ENCODE results near the gene CHD2.

The CHD2 gene

DNA sequence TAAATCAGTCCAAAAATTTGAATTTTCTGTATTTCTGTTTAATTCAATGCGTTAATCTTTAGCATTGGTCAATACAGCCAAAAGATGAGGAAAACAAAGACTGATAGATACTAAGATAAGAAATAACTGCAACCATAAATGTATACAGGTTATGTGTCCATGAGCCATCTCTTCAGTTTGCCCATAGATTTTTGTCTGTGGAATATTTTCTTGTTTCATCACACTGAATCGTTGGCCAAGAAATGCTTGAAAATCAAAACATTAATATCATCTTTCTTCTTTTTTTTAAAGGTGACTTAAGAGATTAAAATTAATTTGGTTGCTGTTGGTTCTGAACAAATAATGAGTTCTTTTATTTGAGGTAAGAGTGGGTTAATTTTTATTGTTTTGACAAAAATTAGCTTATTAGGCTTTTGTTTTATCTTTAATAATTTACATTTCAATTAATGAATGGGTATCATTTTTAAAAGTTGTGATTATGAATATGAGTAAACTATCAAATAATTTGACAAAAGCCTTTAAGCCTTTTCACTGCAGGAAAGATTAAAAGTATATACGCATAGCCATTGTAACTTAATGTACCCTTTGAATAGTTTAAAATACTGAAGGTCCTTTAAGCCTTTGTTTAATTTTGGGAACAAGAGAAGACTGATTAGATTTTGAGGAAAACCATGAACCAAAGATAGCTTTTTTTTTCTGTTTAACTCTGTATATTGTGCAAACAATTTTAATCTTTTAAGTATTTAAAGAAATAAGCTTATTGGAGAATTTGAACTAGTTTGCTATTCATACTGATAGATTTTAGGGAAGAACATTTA, 14.7 kb upstream of the CHD2 start:
- no peak for DNase-seq

DNA sequence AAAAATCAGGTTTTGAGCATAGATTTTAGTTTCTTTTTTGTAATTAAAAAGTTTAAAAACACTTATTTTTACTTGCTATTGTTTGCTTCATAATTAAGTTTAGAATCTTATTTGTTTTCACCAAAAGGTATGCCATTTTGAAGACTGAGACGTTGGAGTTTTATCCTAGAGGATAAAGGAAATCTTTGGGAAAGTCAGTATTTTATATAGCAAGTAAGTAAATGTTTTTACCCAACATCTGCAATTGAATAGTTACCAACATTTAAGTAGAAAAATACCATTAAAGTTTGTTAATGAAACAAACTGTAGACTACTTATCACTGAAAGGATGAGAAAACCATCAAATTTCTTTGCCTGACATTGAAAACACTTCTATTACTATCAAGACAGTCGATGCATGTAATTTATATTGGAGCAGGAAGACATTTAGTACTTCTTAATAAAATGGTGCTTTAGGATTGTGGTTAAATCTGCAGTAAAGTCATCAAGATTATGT, 14.0 kb upstream of the CHD2 start:
- no peak for DNase-seq

DNA sequence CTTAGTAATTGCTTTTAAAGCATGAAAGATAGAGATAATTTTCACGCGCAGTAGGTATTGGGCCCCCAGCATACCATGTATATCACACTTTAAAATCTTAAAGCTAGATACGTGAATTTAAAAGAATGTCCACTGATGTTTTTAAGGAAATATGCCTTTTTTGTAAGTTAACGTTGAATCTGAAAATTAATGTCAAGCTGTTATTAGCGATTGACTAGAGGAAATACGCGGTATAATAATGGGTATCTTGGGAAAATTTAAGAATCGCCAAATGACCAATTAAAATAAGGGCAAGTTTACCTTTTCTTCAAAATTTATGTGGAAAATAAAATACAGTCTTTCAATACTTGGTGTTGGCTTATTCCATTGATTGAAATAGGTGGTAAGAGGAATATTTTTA, 13.3 kb upstream of the CHD2 start:
- DNase-seq: no peak

DNA sequence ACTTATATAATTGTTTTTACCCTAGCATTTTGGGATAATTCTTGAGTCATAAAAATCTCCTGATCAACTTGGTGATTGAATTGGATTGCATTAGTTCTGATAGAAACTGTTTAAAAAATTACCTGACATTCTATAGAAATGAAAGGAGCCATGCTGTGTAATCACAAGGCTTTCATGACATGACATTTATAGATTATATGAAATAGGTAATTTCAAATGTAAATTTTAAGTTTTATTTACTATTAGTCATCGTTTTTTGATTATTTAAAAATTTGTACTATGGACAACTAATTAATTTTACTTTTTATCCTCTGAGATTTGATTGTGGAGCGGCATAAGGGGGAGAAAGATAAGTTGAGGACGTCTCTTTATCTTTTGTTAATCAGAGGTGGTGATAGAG, 12.3 kb upstream of the CHD2 start:
- DNase-seq: no peak

DNA sequence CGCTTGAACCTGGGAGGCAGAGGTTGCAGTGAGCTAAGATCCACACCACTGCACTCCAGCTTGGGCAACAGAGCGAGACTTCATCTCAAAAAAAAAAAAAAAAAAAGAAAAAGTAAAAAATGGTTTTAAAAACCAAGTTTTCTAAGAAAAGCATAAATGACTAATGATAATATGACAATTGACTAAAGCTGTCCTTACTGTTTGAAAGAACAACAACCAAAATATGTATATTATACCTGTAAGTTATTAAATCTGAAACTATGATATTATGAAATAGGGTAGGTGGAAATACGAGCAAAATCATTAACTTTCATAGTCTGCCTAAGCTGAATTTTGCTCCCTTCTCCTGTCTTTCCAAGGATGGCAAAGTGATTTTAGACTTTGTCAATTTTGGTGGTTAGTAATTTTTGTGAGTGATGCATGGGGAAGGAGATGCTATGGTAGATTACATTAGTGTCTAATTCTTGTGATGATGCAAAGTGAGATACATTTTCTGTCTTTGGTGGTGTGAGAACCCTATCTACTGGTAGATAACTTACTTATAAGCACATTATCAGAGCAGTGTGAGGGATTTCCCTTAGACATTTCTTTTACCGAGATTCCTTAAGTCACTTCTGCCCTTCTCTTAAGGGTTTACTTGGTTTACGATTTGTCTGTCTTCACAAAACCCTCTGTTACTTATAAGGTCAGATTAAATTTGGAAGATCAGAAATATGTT, 10.6 kb upstream of the CHD2 start:
- DNase-seq: no peak

DNA sequence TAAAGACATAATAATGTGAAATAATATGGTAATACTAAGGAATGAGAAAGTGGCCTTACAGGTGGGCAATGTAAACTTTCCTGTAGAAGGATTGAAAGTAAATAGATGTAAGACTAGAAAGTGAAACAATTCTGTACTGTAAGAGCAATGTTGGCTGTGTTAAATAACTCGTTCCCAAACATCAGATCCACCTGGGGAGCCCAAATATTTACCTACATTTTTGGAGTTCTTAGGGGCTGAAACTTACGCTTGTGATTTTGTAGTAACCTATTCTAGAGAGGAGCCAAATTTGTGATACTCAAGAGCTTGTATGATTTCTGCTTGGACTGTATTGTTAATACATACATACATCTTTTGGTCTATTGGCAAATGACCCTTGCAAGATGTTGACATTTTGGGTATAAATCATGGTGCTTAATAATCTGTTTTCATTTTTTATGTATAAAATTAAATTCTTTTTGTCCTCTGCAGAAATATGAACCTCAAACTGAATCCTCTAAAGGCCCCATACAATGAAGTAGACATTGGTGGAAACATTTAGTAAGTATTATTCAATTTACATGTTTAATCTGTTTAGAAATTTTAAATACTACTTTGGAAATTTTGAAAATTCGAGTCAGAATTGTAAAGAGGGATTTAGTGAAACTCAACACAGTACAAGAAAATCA, 8.5 kb upstream of the CHD2 start:
- no peak for DNase-seq

DNA sequence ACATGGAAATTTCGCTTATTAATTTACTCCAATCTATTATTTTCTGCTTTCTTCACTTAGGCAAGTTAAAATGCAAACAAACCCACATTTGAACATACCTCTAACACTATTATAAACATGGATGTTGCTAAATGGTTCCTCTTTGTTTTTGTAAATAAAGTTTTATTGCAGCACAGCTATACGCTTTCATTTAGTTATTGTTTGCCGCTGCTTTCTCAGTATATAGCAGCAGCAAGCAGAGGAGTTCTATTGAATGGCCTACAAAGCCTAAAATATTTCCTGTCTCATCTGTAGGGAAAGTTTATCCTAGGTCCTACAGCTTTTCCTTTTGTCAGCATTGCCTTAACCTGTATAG, 7.9 kb upstream of the CHD2 start:
- DNase-seq: no peak

DNA sequence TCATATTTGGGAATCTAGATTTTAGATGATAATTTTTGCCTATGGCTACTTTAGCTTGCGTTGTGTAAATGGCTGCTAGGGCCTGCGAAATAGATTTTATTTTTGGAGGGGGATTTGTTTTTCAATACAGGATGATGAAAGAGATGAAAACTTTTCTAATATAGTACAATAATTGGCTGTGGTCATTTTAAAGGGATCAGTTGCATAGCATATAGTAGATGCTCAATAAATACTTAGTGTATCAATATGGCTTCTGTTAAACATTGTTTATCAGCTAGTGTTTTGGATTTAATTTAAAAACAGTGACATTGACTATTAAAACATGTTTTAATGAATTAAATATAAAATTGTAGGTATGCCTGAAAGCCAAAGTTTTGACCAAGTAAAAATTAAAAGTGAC, 6.9 kb upstream of the CHD2 start:
- no peak for DNase-seq

DNA sequence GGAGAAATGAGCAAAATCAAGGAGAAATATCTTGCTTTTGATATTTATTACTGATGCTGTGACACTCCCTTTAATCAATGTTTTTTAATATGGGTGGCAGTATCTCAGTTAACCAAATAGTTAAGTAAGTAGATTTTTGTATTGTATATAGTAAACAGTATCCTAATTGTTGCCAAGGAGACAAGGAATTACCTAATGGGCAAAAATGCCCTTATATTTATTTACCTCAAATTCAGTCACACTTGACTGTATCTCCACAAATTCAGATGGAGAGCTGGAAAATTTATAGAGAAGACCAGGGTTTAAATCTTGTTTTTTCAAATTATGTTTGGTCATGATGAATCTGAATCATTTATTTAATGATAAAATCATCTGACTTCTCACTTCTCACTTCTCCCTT, 3.6 kb upstream of the CHD2 start:
- no peak for DNase-seq

DNA sequence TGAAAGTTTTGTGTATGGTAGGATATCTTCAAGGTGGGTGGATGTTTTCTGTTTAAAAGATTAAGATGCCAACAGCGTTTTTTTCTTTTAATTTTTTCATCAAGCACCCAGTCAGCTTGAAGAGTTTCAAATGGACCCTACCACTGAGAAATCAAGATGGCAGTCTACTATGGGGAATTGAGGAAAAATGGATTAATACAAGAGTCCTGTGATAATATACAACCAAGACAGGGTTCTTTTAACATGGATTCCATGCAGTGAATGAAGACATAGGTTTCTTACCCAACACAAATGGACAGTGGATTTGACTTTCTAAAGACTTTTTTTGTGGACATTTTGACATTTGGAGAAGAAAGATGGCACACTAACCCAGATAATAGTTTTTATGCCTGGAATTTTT, 2.5 kb upstream of the CHD2 start:
- DNase-seq: no peak

DNA sequence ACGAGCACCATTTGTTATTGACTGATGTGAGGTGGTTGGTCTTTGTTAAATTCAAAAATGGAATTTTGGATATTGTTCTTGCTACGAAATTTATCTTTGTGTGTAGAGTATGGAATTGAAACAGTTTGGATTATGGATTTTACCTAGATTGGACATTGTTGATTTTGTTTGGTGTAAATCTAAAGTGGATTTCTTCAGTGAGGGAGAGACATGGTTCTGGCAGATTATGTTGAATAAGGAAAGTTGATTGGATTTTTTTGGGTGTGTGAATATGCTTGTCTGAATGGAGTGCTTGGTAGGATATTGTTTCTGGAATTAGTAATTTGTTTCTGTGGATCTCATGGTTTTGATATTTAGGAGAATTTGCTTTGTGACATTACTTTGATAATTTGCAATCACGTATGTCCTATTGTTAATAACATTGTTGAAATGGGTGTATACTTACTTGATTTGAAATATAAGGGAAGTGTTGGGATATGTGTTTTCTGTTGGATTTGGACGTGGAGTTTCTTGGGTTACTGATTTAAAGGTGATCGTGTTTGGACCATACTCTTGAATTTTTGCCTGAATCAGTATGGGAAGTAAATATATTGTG, 1.0 kb upstream of the CHD2 start:
- DNase-seq: no peak

DNA sequence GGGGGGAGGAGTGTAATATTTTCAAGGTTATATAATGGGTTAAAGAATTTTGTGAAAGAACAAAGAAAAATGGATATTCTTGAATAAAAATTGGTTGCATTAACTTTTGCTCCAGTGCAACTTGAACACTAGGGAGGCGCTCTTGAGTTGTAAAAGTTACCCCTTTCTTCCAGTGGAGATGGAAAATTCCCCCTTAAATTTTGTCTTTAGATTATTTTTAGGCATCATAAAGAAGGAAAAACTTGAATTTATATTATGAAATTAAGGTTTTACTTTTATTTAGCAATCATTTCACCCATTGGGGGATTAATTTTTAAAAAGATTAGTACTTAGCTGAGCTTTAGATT, 550 bp upstream of the CHD2 start:
- DNase-seq: no peak

DNA sequence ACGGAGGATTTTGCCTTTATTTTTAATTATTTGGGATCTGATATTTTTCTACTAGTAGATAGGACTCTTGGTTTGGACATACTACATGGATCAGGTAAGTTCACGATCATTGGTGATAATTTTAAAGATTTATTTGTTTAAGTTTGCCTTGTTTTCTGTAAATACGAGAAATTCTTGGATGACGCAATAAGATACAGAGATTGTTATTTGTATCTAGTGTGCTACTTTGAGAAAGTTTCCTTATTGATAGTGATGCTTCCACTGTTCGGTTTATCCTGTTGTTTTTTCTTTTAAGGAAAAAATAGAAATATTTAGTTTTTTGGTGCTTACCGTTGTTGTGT, 577 bp downstream of the CHD2 start:
- no peak for DNase-seq

DNA sequence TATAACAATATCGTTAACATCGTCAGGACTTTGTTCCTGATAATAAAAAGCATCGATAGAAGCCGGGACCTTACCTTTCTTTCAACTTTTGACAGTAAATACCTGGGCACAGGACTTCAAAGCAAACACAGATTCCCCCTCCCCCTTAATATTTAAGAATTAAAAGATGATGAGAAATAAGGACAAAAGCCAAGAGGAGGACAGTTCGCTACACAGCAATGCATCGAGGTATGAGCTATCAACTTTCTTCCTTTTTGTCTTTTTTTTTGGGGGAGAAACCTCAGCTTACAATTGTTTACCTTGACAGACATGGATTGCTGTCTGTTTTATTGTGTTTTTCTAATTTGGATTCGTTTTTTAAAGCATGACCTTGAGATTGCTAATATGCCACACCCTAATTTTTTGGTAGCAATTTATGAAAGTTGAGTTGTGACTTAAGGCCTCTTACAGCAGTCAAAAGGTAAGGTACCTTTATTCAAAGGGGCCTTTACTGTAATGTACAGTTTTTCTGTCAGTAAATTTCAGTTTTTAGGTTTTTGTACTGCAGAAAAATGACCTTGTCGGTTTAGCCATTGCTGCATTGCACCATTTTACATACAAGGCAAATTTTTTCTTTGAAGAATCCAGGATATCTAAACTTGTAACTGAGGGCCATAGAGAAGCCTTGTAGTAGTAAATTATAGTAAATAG, 1.1 kb downstream of the CHD2 start:
- no peak for DNase-seq

DNA sequence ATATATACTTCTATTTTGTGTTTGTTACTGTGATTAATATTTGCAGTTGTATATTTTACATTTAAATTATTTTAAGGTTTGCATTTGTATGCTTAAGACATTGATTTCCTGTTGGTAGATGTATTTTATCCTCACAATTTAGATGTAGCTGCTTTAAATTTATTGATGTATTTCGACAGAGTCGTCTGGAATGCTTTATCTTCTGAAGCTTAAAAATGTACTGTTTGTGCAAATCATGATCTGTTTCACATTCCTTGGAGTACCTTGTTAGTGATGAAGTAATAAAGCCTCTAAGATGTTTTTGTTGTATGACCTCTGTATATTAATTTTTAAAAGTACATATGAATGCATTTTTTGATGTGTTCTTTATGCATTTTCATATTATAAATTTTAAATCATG, 1.9 kb downstream of the CHD2 start:
- DNase-seq: no peak

DNA sequence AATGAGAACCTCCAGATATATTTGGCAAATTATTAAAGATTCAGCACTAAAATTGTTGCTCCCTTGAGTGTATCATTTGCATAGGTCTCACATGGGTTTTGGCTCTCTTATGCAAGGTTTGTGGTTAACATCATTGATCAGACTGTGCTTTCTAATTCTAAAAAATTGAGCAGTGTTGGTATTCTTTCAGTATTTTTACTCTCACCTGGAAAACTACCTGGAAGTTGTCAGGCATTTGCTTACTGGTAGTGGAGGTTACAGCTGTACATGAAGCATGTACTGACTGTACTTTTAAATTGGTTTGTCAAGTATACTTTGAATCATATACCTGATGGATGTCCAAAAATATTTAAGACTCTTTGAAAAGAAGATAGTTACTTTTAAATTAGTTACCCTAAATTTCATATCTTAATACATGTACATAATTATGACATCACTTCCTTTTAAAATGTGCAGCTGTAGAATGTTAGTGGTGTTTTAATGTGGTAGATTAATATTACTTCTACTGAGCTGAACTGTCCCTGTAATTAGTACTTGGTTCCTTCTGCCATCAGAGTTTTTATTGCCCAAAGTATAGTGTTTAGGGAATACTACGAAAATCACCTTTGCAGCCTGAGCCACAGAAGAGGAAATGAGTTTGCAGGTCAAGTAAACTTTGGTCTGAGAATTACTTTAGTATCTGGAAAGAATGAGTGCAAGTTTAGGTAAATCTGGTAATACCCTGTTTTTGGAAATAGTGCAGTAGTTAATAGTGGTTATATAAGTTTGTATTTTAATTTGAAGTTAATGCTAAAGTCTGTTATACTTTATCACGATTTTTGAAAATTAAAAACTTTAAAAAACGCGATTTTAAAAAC, 2.8 kb downstream of the CHD2 start:
- no peak for DNase-seq

DNA sequence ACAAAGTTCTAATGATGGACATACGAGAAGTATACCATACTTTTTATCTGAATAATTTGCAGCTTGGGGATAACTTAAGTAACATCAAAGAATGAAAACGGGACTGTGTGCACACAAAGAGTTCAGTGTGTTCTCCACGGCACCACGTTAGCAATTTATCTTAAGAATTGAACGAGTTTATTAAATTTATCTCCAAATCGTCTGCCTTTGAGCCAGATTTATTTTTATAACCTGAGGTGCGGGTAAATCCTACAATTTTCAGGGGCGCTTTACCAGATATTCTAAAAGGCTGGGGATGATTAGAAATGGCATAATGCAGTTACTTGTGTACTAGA, 3.5 kb downstream of the CHD2 start:
- DNase-seq: no peak

DNA sequence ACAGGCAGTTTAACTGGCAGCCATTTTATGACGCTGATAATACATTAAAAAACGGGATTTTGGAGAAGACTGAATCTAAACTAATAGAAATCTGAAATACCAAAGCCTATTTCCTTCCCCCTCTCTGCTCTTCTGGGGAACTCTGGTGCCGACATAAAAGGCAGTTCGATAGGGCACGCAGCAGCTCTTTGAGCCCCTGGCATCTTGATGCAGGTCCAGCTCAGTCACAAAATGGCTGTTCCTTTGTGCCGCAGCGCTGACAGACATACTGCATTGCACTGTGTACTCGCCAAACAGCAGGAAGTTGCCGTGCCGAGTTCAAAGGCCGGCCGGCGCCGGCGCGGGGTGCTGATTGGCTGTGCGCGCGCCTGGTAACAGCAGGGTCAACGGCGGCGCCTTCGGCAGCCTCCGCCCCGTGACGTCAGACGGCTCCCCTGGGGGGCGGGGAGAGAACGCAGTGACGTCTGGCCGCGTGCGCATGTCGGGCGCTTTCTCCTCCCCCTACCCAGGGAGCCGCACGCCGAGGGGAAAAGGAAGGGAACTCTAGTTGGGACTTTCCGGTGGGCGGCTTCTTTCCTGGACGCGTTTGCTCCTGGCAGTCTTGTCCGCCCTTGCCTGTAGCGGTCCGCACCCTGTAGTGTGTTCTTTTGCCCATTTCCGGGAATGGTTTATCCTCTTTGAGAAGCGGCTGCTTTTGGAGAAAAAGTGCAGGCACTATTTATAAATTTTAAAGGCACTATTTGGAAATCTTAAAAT, 4.0 kb downstream of the CHD2 start:
- DNase-seq: peak; percentile 100

DNA sequence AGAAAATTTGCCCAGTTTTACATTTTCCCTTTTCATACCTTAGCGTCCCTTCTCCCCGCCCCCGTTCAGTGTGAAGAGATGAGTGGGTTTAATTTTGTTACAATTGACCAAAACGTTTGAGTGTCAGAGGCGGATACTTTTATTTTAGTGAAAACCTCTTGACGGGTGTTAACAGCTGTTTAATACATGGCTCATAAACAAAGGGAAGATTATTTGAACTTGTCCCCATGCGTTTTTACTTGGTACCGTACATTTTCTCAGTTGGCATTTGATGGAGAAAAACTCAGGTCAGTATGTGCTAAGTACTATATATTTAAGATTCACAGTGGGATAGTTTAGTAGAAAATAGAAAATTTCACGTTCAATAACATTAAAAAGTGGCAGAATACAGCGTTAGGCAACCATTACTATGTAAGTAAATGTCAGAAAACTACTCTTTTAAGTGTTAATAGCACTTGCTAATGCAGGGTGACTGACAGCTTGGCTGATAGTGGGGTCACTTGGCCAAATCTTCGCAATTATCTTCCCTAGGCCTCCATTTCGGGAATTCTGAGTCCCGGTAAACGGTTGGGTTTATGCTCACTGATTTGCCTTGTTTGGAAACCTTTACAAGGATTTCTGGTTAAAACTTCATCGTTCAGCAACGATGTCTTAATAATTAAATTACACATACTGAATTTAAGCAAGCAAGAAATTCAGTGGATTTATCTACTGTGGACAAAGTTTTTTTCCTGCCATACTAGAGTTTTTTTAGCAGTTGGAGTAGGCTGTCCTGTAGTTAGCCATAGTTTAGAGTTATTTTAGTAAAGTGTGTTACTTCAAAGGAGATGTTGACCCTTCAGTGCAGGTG, 4.8 kb downstream of the CHD2 start:
- no peak for DNase-seq

DNA sequence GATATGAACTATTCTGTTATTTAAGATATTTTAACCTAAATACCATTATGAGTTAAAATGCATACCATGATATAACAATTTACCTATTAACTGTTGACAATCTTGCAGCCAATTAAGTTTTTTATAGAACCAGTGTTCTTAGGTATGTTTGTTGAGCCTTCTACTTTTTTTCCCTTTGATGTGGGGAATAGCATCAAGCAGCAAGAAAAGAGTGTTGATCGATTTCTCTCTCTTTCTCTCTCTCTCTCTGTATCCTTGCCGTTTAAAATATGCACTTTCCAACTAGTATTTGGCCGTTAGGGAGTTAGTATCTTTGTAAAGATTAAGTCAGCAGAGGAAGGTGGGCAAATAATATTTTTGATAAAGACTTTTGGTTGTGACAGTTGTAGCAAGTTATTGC, 5.9 kb downstream of the CHD2 start:
- no peak for DNase-seq

Measured in islet precursor cell (in vitro differentiated cells).